Measurements from ENCODE around the gene IKBKE.

DNA sequence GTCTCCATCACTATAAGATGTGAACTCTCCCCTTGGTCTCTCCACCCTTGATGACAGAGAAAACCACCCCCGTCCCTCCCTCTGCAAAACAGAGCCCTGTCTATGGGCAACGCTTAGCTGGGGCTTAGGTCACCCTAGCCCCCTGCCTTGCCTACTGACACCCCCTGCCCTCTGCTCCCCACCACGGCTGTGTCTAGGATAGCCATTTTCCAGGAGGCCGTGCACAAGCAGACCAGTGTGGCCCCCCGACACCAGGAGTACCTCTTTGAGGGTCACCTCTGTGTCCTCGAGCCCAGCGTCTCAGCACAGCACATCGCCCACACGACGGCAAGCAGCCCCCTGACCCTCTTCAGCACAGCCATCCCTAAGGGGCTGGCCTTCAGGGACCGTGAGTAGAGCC, 8.5 kb downstream of the IKBKE start:
- TF ChIP-seq CTCF (IDR thresholded peaks at IDR 0.05; ENCODE audit: low read depth, low read length, poor library complexity, severe bottlenecking) (no peak), EZH2phosphoT487 (IDR thresholded peaks at IDR 0.05; ENCODE audit: borderline replicate concordance, low read length) (no peak)

All from DOHH2 (cell line).